Sigmoid colon (tissue), 7 donors: ENCODE measurements around the gene PLCB1. TPM values are rescaled to one million over a fixed set of nuclear protein-coding genes. Genes with fewer than 3 reads are reported as not detected.
A peak's percentile ranks its signal among the peaks of the same experiment; 100 is the strongest.
"Not testable (repeated sequence)": the region's sequence is repeated elsewhere in the genome, so short reads cannot be mapped to it uniquely, and the experiment has no call there.

Source experiments
- DNase-seq: peaks from one replicate; pipeline ENCODE4 v3.0.0-alpha.2; 2019
- H3K27ac ChIP-seq, 4 donors: fragments of 200-600 bp; sonication (generic); one replicate each; pipeline ENCODE4 v1.5.1; 2016 to 2019; ENCODE audit warnings: mild to moderate bottlenecking in 1 of 4
- H3K27me3 ChIP-seq, 3 donors: fragments of 200-600 bp; sonication (generic); one replicate each; pipeline ENCODE4 v1.5.1; 2019; ENCODE audit warnings: mild to moderate bottlenecking in 1 of 3
- H3K36me3 ChIP-seq, 4 donors: fragments of 200-600 bp; sonication (generic); one replicate each; pipeline ENCODE4 v1.5.1; 2016 to 2019
- H3K4me1 ChIP-seq, 4 donors: fragments of 200-600 bp; sonication (generic); one replicate each; pipeline ENCODE4 v1.5.1; 2017 to 2019
- H3K4me3 ChIP-seq, 4 donors: fragments of 200-600 bp; sonication (generic); one replicate each; pipeline ENCODE4 v1.5.1; 2017 to 2019; ENCODE audit warnings: mild to moderate bottlenecking in 2 of 4, moderate library complexity in 1 of 4
- H3K9me3 ChIP-seq, 4 donors: fragments of 200-600 bp in 3 of 4; sonication (generic) in 3 of 4; one replicate each; pipeline versions ENCODE4 v1.5.1 to v1.6.1; 2013 to 2019
- EP300 ChIP-seq, 4 donors: sonication (generic); formaldehyde crosslinking; IDR thresholded peaks; one replicate each; pipeline ENCODE4 v1.6.1; 2017; ENCODE audit warnings: antibody characterized with exemption in 4 of 4
- POLR2A ChIP-seq, 2 donors: fragments of 450-650 bp; IDR thresholded peaks; one replicate each; pipeline ENCODE4 v1.6.1; 2016; ENCODE audit warnings: antibody characterized with exemption in 2 of 2, mild to moderate bottlenecking in 2 of 2, moderate library complexity in 2 of 2
- POLR2AphosphoS5 ChIP-seq, 4 donors: sonication (generic); formaldehyde crosslinking; IDR thresholded peaks; one replicate each; pipeline ENCODE4 v1.6.1; 2017; ENCODE audit warnings: antibody characterized with exemption in 4 of 4
- WGBS, 2 donors: extraction: QIAGEN DNeasy Blood & Tissue Kit; methylation state at CpG; one replicate each; pipeline ENCODE4 v1.1.7; 2013; 5-methylcytosine and 5-hydroxymethylcytosine counted together
- intact Hi-C: fragments of 100-400 bp; cut with DNase I; formaldehyde crosslinking; loops from one replicate; pipeline ENCODE4 v1.15.1; 2023
- polyA plus RNA-seq, 3 donors: library from polyadenylated mRNA; stranded (reverse); fragments of 200-250 nt; gene quantifications; one replicate each; pipeline ENCODE4 v1.2.3, GENCODE V29; 2013
- total RNA-seq, 4 donors: library from RNA; depleted of rRNA; stranded (reverse); fragments of >200 nt; gene quantifications; one replicate each; pipeline ENCODE4 v1.1.0, GENCODE V29; 2016
- TF ChIP-seq, protein P1 (sequence below), 4 experiments: fragments of 450-650 bp in 3 of 4; fragments of 200-600 bp in 1 of 4; IDR thresholded peaks; one replicate each; pipeline ENCODE4 v1.5.1; 2016 to 2019; ENCODE audit warnings: antibody characterized with exemption in 4 of 4, mild to moderate bottlenecking in 3 of 4, moderate library complexity in 2 of 4
- donor health status: healthy with polysubstance abuse.
- donor health status: Bipolar disorder and iron deficiency.
- donor health status: healthy.

PLCB1 gene
- total and polyA plus RNA-seq, 7 donors: 0.92 to 117 (median 86.7) TPM

DNA sequence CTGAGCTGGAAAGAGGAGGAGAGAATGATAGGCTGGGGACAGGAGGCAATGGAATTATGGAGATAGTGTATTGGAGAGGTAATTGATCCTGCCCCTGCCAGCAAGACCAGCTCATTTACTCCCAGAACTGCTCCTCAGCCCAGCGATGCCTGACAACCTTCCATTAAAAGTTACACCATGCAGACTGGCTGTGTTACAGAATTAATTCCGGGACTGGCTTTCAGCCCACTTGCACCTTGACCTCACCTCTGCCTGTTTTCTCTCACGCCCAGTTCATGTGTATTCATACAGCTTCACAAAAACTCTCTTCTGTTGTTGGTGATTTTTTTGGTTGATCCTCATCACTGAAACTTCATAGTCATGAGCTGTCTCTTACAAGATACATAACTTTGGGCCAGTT, 207.3 kb downstream of the PLCB1 start:
- Histone ChIP-seq H3K27me3 (no peaks in the 10 kb centered on the region), H3K27ac (no peak overlapping the region), H3K36me3 (no peaks in the 10 kb centered on the region), H3K9me3 (no peaks in the 10 kb centered on the region), H3K4me1 (peaks cover 0 to 15% (median 8%) of the 10 kb centered on the region in 4 donors), H3K4me3 (no peak overlapping the region)
- intact Hi-C loops: no loop called here
- no peak for DNase-seq
- 62 to 80% methylated on average over 3 of the region's 3 CpGs for WGBS, 2 donors
- TF ChIP-seq EP300 (IDR thresholded peaks at IDR 0.05) (no peak), POLR2A (IDR thresholded peaks at IDR 0.05) (no peak)

DNA sequence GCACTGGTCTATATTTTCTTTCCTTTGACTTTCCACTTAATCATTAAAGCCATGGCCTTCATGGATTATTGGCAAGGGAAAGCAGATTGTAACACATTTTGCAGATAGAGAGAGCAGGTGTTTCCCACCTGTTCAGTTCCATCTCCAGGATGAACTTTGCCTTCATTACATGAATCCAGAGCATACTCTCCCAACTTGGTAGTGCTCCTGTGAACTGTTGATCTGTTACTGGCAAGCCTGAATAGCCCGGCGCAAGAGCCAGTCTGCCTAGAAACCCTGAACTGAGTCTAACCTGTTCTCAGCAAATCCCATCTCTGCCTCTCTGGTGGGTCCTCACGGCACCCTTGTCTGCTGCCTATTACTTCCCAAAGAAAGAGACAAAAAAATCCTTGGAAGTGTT, 210.3 kb downstream of the PLCB1 start:
- Histone ChIP-seq H3K27ac (no peak overlapping the region), H3K9me3 (no peaks in the 10 kb centered on the region), H3K4me3 (no peak overlapping the region), H3K36me3 (no peaks in the 10 kb centered on the region), H3K4me1 (peaks cover 0 to 46% (median 37%) of the 10 kb centered on the region in 4 donors), H3K27me3 (no peaks in the 10 kb centered on the region)
- intact Hi-C loops: no loop called here
- TF ChIP-seq POLR2AphosphoS5 (IDR thresholded peaks at IDR 0.05) (no peak), EP300 (IDR thresholded peaks at IDR 0.05) (no peak), POLR2A (IDR thresholded peaks at IDR 0.05) (no peak)
- DNase-seq: no peak
- WGBS, 2 donors: 47 to 87% methylated on average over 3 of the region's 3 CpGs

DNA sequence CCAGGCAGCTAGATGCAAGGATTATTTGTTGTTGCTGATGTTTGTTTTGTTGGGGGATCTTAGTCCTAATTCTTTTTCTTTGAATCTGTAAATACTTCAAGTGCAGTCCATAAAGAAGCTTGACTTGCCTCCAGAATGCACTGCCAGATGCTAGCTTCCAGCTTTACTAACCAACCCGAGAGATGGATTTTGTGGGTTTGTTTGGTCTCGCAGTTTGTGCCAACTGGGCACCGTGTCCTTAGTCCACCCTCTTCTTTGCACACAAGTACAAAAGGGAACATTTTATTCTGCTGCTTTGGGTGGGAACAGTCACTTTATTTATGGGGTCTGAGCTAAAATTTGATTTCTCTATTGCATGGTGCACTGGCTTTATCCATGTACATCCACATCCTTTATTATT, 212.0 kb downstream of the PLCB1 start:
- H3K4me3 ChIP-seq: no peak overlapping the region

DNA sequence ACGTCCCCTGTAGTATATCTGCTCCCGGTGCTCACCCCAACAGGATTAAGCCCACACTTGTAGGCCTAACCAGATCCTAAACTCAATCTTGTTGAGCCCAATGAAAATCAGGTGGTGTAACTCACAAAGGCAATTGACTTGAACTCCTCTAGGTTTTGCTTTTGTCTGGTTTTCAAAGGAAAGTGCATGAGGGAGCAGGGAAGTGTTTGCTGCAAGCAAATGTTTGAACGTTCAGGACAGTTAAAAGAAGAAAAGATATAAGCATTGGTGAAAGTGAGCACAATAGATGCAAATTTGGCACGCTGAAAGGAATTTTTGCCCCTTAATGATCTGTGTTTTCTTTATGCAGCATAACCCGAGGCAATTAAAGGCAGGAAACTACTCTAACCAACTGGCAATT, 212.6 kb downstream of the PLCB1 start:
- Histone ChIP-seq H3K4me1 (peaks cover 0 to 59% (median 42%) of the 10 kb centered on the region in 4 donors), H3K27me3 (no peaks in the 10 kb centered on the region), H3K4me3 (no peak overlapping the region), H3K36me3 (no peaks in the 10 kb centered on the region), H3K27ac (peak overlapping the region in 3 of 4 donors; percentile 31 to 37 (median 32)), H3K9me3 (no peaks in the 10 kb centered on the region)
- intact Hi-C loops: no loop called here
- TF ChIP-seq POLR2A (IDR thresholded peaks at IDR 0.05) (no peak), POLR2AphosphoS5 (IDR thresholded peaks at IDR 0.05) (no peak), EP300 (IDR thresholded peaks at IDR 0.05) (no peak)
- TF ChIP-seq, protein P1, sequence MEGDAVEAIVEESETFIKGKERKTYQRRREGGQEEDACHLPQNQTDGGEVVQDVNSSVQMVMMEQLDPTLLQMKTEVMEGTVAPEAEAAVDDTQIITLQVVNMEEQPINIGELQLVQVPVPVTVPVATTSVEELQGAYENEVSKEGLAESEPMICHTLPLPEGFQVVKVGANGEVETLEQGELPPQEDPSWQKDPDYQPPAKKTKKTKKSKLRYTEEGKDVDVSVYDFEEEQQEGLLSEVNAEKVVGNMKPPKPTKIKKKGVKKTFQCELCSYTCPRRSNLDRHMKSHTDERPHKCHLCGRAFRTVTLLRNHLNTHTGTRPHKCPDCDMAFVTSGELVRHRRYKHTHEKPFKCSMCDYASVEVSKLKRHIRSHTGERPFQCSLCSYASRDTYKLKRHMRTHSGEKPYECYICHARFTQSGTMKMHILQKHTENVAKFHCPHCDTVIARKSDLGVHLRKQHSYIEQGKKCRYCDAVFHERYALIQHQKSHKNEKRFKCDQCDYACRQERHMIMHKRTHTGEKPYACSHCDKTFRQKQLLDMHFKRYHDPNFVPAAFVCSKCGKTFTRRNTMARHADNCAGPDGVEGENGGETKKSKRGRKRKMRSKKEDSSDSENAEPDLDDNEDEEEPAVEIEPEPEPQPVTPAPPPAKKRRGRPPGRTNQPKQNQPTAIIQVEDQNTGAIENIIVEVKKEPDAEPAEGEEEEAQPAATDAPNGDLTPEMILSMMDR (IDR thresholded peaks at IDR 0.05): no peak
- no peak for DNase-seq
- 83 to 85% methylated on average over 5 of the region's 5 CpGs for WGBS, 2 donors

More for the DNA sequence above, 212.0 kb downstream of the PLCB1 start:
- 87% methylated on average over 3 of the region's 3 CpGs for WGBS, 2 donors
- no peaks in the 10 kb centered on the region for H3K9me3 ChIP-seq
- peaks cover 0 to 59% (median 42%) of the 10 kb centered on the region in 4 donors for H3K4me1 ChIP-seq
- no peak for DNase-seq
- TF ChIP-seq, protein P1 (IDR thresholded peaks at IDR 0.05): no peak
- no peak for TF ChIP-seq EP300 (IDR thresholded peaks at IDR 0.05)
- no peak for TF ChIP-seq POLR2AphosphoS5 (IDR thresholded peaks at IDR 0.05)
- no peak for TF ChIP-seq POLR2A (IDR thresholded peaks at IDR 0.05)
- no peaks in the 10 kb centered on the region for H3K36me3 ChIP-seq
- intact Hi-C loops: no loop called here
- H3K27ac ChIP-seq: peak overlapping the region in 3 of 4 donors; percentile 31 to 37 (median 32)
- no peaks in the 10 kb centered on the region for H3K27me3 ChIP-seq

DNA sequence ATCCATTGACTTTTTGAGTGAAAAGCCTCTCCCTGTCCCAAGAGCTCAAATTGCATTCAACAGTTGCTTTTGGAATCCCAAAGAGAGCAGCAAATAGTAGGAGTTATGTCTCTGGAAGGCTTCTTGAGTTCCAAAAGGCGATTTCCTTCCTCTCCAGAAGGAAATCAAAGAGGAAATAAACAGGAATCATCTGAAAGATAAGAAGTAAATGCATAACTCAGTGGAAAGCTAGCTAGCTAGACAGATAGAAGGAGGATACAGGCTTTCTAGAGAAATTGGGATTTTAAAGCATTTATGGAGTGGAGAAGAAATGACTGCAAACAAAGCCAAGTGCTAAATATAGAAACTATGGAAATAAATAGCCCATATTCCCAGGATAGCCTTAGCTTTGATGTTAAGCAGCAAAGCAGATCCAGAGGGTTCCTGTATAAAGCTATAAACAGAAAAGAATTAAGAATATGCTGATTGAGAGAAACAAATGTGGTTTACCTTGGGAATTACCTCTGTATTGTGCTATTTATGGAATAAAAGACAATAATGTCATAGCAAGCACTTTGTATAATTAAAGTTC, 214.7 kb downstream of the PLCB1 start:
- DNase-seq: no peak
- H3K27me3 ChIP-seq: no peaks in the 10 kb centered on the region
- no peaks in the 10 kb centered on the region for H3K36me3 ChIP-seq
- peak overlapping the region in 2 of 4 donors; percentile 4 to 11 for H3K27ac ChIP-seq
- H3K9me3 ChIP-seq: no peaks in the 10 kb centered on the region
- peaks cover 0 to 59% (median 42%) of the 10 kb centered on the region in 4 donors for H3K4me1 ChIP-seq
- 74 to 79% methylated on average over 1 of the region's 1 CpG for WGBS, 2 donors
- no peak for TF ChIP-seq POLR2AphosphoS5 (IDR thresholded peaks at IDR 0.05)
- TF ChIP-seq EP300 (IDR thresholded peaks at IDR 0.05): no peak
- no peak for TF ChIP-seq POLR2A (IDR thresholded peaks at IDR 0.05)
- TF ChIP-seq, protein P1 (IDR thresholded peaks at IDR 0.05): no peak
- H3K4me3 ChIP-seq: no peak overlapping the region
- intact Hi-C loops: no loop called here

DNA sequence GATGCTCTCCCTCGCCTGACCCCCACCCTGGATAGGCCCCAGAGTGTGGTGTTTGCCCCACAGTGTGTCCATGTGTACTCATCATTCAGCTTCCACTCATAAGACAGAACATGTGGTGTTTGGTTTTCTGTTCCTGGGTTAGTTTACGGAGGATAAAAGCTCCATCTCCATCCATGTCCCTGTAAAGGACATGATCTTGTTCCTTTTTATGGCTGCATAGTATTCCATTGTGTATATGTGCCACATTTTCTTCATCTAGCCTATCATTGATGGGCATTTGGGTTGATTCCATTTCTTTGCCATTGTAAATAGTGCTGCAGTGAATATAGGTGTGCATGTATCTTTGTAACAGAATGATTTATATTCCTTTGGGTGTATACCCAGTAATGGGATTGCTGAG, 218.2 kb downstream of the PLCB1 start:
- H3K27me3 ChIP-seq, intact Hi-C loops: not testable (repeated sequence)
- 89 to 92% methylated on average over 2 of the region's 2 CpGs for WGBS, 2 donors

More for the DNA sequence above, 218.2 kb downstream of the PLCB1 start:
- H3K4me3 ChIP-seq, H3K36me3 ChIP-seq, H3K9me3 ChIP-seq, H3K27ac ChIP-seq, DNase-seq: not testable (repeated sequence)
- peaks cover 0 to 35% (median 25%) of the 10 kb centered on the region in 4 donors for H3K4me1 ChIP-seq
